HepG2 (cell line): ENCODE data around the gene RTBDN. TPM values are rescaled to one million over a fixed set of nuclear protein-coding genes. Genes with fewer than 3 reads are reported as not detected.
A peak's percentile ranks its signal among the peaks of the same experiment; 100 is the strongest.

ENCODE experiments used
- AKAP8 ChIP-seq: sonication (generic); formaldehyde crosslinking; IDR thresholded peaks from 2 replicates; pipeline ENCODE4 v1.5.1; 2020; ENCODE audit warnings: mild to moderate bottlenecking, missing genetic modification reagents
- ARID5B ChIP-seq: IDR thresholded peaks from 2 replicates; pipeline ENCODE4 v1.4.0; 2020; ENCODE audit warnings: mild to moderate bottlenecking, missing genetic modification reagents
- JUND ChIP-seq: sonication (generic); formaldehyde crosslinking; IDR thresholded peaks from 2 replicates; pipeline ENCODE4 v1.8.0; 2022; ENCODE audit warnings: mild to moderate bottlenecking, missing genetic modification reagents
- KAT7 ChIP-seq: IDR thresholded peaks from 2 replicates; pipeline ENCODE4 v1.6.1; 2018; ENCODE audit warnings: borderline replicate concordance, missing compliant biosample characterization
- KLF12 ChIP-seq: sonication (generic); formaldehyde crosslinking; IDR thresholded peaks from 2 replicates; pipeline ENCODE4 v1.4.0; 2020; ENCODE audit warnings: missing genetic modification reagents, borderline replicate concordance
- PAF1 ChIP-seq: IDR thresholded peaks from 2 replicates; pipeline ENCODE4 v1.6.1; 2016; ENCODE audit warnings: missing genetic modification reagents, missing compliant biosample characterization
- ZNF282 ChIP-seq: fragments of 450-650 bp; IDR thresholded peaks from 2 replicates; pipeline ENCODE4 v1.6.1; 2018; ENCODE audit not compliant: partially characterized antibody
- ZNF574 ChIP-seq: sonication (generic); formaldehyde crosslinking; IDR thresholded peaks from 2 replicates; pipeline ENCODE4 v1.4.0; 2020; ENCODE audit warnings: missing genetic modification reagents
- ZNF777 ChIP-seq: sonication (generic); formaldehyde crosslinking; IDR thresholded peaks from 2 replicates; pipeline ENCODE4 v1.4.0; 2020; ENCODE audit warnings: missing genetic modification reagents
- polyA plus RNA-seq, 8 experiments: library from polyadenylated mRNA; depleted of rRNA in 3 of 8; stranded (reverse) in 7 of 8; unstranded in 1 of 8; fragments of >200 nt; fragmentation: Illumina TruSeq in 4 of 8; extraction: Trizol in 4 of 8; gene quantifications; 2 replicates each; pipeline versions ENCODE4 v1.2.1 to v1.2.3, GENCODE V29; 2011 to 2016; ENCODE audit warnings: low read depth in 4 of 8, missing spikeins in 1 of 8, mixed read lengths in 1 of 8; ENCODE audit not compliant: insufficient read depth in 1 of 8
- total RNA-seq, 5 experiments: library from RNA; depleted of rRNA; stranded (reverse); fragments of >200 nt; fragmentation: Illumina TruSeq; extraction: Trizol; gene quantifications; 2 replicates each; pipeline ENCODE4 v1.2.3, GENCODE V29; 2016; ENCODE audit warnings: low read depth in 1 of 5
- TF ChIP-seq, protein P1 (sequence below): sonication (generic); formaldehyde crosslinking; IDR thresholded peaks from 2 replicates; pipeline ENCODE4 v1.4.0; 2020; ENCODE audit warnings: missing genetic modification reagents, borderline replicate concordance
- TF ChIP-seq, protein P2 (sequence below): sonication (generic); formaldehyde crosslinking; IDR thresholded peaks from 2 replicates; pipeline ENCODE4 v1.4.0; 2020; ENCODE audit warnings: mild to moderate bottlenecking, missing genetic modification reagents

RTBDN gene
- total and polyA plus RNA-seq, 2 of the 13 experiments (the other 11 are each of a cell fraction or from before 2014, with no cell fraction given): 0.27 to 0.48 TPM

DNA sequence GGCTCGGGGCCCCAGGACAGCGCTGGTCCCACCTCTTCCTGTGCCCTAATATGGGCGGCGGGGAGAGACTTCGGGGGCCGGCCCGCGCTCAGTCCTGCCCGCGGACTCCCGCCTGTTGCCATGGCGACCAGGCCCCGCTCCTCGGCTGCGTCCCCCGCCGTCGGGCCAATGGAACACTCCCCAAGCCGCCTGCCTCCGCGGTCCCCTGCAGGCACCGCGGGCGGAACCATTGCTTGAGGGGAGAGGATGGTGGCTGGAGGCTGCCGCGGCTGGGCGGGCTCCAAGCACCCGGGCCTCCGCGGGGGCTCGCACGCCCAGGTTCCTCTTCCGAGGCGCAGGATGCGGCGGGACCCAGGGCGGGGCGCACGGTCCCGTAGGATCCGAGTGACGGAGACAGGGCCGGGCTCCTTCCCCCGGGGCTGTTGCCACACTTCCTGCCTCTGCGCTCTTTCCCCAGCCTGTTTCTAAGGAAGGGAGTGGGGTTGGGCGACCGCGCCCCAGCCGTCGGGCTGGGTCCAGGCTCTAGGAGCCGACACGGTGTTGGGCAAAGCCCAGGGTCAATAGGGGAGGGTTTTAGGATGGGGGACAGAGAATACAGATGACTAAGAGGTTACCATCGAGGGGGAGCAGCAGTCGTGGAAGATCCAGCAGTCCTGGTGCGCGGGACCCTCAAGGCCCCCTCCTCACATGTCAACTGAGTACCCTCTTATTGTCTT, 44.3 kb downstream of the RTBDN start (continued):
- TF ChIP-seq ZNF574 (CRISPR knock-in tag): no peak; the same call in 1 of the 2 replicates
- no peak; the same call in 1 of the 2 replicates for TF ChIP-seq ARID5B (CRISPR knock-in tag)
- TF ChIP-seq, protein P1, sequence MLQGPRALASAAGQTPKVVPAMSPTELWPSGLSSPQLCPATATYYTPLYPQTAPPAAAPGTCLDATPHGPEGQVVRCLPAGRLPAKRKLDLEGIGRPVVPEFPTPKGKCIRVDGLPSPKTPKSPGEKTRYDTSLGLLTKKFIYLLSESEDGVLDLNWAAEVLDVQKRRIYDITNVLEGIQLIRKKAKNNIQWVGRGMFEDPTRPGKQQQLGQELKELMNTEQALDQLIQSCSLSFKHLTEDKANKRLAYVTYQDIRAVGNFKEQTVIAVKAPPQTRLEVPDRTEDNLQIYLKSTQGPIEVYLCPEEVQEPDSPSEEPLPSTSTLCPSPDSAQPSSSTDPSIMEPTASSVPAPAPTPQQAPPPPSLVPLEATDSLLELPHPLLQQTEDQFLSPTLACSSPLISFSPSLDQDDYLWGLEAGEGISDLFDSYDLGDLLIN (CRISPR knock-in tag): no peak
- TF ChIP-seq AKAP8 (CRISPR knock-in tag): no peak
- TF ChIP-seq PAF1 (CRISPR knock-in tag): no peak
- no peak for TF ChIP-seq KAT7 (CRISPR knock-in tag)
- peak; percentile 98 for TF ChIP-seq ZNF777 (CRISPR knock-in tag)
- no peak for TF ChIP-seq ZNF282
- no peak for TF ChIP-seq JUND (CRISPR knock-in tag)
- TF ChIP-seq, protein P2, sequence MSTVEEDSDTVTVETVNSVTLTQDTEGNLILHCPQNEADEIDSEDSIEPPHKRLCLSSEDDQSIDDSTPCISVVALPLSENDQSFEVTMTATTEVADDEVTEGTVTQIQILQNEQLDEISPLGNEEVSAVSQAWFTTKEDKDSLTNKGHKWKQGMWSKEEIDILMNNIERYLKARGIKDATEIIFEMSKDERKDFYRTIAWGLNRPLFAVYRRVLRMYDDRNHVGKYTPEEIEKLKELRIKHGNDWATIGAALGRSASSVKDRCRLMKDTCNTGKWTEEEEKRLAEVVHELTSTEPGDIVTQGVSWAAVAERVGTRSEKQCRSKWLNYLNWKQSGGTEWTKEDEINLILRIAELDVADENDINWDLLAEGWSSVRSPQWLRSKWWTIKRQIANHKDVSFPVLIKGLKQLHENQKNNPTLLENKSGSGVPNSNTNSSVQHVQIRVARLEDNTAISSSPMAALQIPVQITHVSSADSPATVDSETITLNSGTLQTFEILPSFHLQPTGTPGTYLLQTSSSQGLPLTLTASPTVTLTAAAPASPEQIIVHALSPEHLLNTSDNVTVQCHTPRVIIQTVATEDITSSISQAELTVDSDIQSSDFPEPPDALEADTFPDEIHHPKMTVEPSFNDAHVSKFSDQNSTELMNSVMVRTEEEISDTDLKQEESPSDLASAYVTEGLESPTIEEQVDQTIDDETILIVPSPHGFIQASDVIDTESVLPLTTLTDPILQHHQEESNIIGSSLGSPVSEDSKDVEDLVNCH (CRISPR knock-in tag): no peak
- TF ChIP-seq KLF12 (CRISPR knock-in tag): no peak
